Measurements from ENCODE around the gene CORIN. TPM values are rescaled to one million over a fixed set of nuclear protein-coding genes. Genes with fewer than 3 reads are reported as not detected.

Gene CORIN
- total and polyA plus RNA-seq, 10 of the 15 experiments (the other 5 are each of a cell fraction or from before 2014, with no cell fraction given), result 0.02 to 0.45 (median 0.09) TPM; not detected in 3

- intact Hi-C loops (cut with micrococcal nuclease; ENCODE audit: unreplicated experiment), result no loop called here
- 57% methylated on average over 2 of the region's 2 CpGs for WGBS (ENCODE audit: insufficient coverage, insufficient replicate concordance, low lambda C conversion rate, missing lambda C conversion rate)
- H4K20me1 ChIP-seq (ENCODE audit: control insufficient read depth, insufficient read depth), result no peaks in the 10 kb centered on the region
- no peak overlapping the region for H3K4me3 ChIP-seq
- H3K36me3 ChIP-seq (ENCODE audit: control insufficient read depth in 2 of 2, insufficient read depth in 2 of 2, low read length in 1 of 2), result no peaks in the 10 kb centered on the region
- ChIA-PET CTCF (interaction anchor here (1.1 to 1.4 kb wide), 3 partner anchors 11 to 162 kb away, joined by 3 to 4 read pairs (median 3); no protein-coding TSS in a partner anchor), SMC1A (ENCODE audit: uncharacterized antibody, unreplicated experiment) (no interaction called here), RAD21 (ENCODE audit: unreplicated experiment) (interaction anchor here (1.0 kb wide), 1 partner anchor 12 kb away, joined by 3 read pairs; no protein-coding TSS in a partner anchor), POLR2A (interaction anchor here (0.6 kb wide), 1 partner anchor 93 kb away, joined by 3 read pairs; no protein-coding TSS in a partner anchor)
- BruUV-seq (replicated peaks), result no TSS peak
- no peak overlapping the region for H2AFZ ChIP-seq (ENCODE audit: control insufficient read depth, low read depth, low read length)
- DNase-seq (ENCODE audit: low read depth, low spot score), result no peak
- in situ Hi-C loops (cut with MboI), result no loop called here
- no peaks in the 10 kb centered on the region for H3K9me3 ChIP-seq (replicated peaks; ENCODE audit: control insufficient read depth, insufficient read depth, low read length)
- H3K27ac ChIP-seq (ENCODE audit: control insufficient read depth, insufficient read depth), result no peak overlapping the region
- H3K79me2 ChIP-seq (ENCODE audit: control insufficient read depth, insufficient read depth, low read length), result no peaks in the 10 kb centered on the region
- TF ChIP-seq CBX5 (IDR thresholded peaks at IDR 0.05; ENCODE audit: low read depth), result no peak
- no peak for TF ChIP-seq PRDM15 (CRISPR knock-in tag; IDR thresholded peaks at IDR 0.05)
- TF ChIP-seq ZBED1 (IDR thresholded peaks at IDR 0.05; ENCODE audit: borderline replicate concordance), result no peak
- no peak for TF ChIP-seq NFXL1 (IDR thresholded peaks at IDR 0.05; ENCODE audit: borderline replicate concordance)
- TF ChIP-seq SP1 (IDR thresholded peaks at IDR 0.05; ENCODE audit: low read depth, low read length), result no peak
- no peak for TF ChIP-seq ATF7 (IDR thresholded peaks at IDR 0.05; ENCODE audit: low read depth)
- no peak for TF ChIP-seq CEBPB (IDR thresholded peaks at IDR 0.05; ENCODE audit: borderline replicate concordance in 1 of 2, low read depth in 2 of 2, low read length in 2 of 2)
- TF ChIP-seq SIN3A (IDR thresholded peaks at IDR 0.05; ENCODE audit: low read depth, low read length), result no peak
- H3K27me3 ChIP-seq (replicated peaks in 1 of 2; ENCODE audit: control insufficient read depth in 2 of 2, insufficient read depth in 2 of 2, low read length in 1 of 2), result no peaks in the 10 kb centered on the region
- no peak overlapping the region for H3K9ac ChIP-seq (ENCODE audit: control insufficient read depth, insufficient read depth, low read length)
- no peak overlapping the region for H3K4me2 ChIP-seq (ENCODE audit: control insufficient read depth, insufficient read depth)
- FAIRE-seq, result no peak
- H3K4me1 ChIP-seq (ENCODE audit: control insufficient read depth, insufficient read depth, low read length), result no peaks in the 10 kb centered on the region
- ATAC-seq, result no peak
These were observed 185.8 kb downstream of the CORIN start for GRCh38 chr4:47652092-47652491.

All from GM12878 (cell line).